DMS 273 treated with DMSO at 0.1 percent for 48 hours (cell line): ENCODE measurements around the gene TMEM132D.

Experiments
- DNase-seq: peaks from one replicate; lab custom pipeline; 2025; lab: John Stamatoyannopoulos, UW

The TMEM132D gene

GRCh38 chr12:129825316-129825715 is 78.5 kb downstream of the TMEM132D start:
- DNase-seq = no peak

GRCh38 chr12:129821964-129822363 is 81.9 kb downstream of the TMEM132D start:
- no peak for DNase-seq

GRCh38 chr12:129819391-129819790 is 84.4 kb downstream of the TMEM132D start:
- no peak for DNase-seq

GRCh38 chr12:129815846-129816245 is 88.0 kb downstream of the TMEM132D start:
- DNase-seq = no peak

GRCh38 chr12:129811963-129812362 is 91.9 kb downstream of the TMEM132D start:
- no peak for DNase-seq

GRCh38 chr12:129807136-129807535 is 96.7 kb downstream of the TMEM132D start:
- DNase-seq = no peak

- DNase-seq = no peak
Observed at GRCh38 chr12:129791396-129791795, 112.4 kb downstream of the TMEM132D start.

GRCh38 chr12:129790930-129791329 is 112.9 kb downstream of the TMEM132D start:
- DNase-seq = no peak

GRCh38 chr12:129790331-129790730 is 113.5 kb downstream of the TMEM132D start:
- no peak for DNase-seq

GRCh38 chr12:129789921-129790320 is 113.9 kb downstream of the TMEM132D start:
- DNase-seq = no peak

- no peak for DNase-seq
Observed at GRCh38 chr12:129788506-129789084, 115.2 kb downstream of the TMEM132D start.

GRCh38 chr12:129779989-129780388 is 123.8 kb downstream of the TMEM132D start:
- no peak for DNase-seq

GRCh38 chr12:129779033-129779432 is 124.8 kb downstream of the TMEM132D start:
- DNase-seq = no peak

GRCh38 chr12:129776977-129777667 is 126.7 kb downstream of the TMEM132D start:
- DNase-seq = no peak

GRCh38 chr12:129772501-129773493 is 131.0 kb downstream of the TMEM132D start:
- DNase-seq = no peak

GRCh38 chr12:129771238-129771637 is 132.6 kb downstream of the TMEM132D start:
- DNase-seq = no peak

- no peak for DNase-seq
Observed at GRCh38 chr12:129765719-129766118, 138.1 kb downstream of the TMEM132D start.

- no peak for DNase-seq
Observed at GRCh38 chr12:129762436-129762835, 141.4 kb downstream of the TMEM132D start.

GRCh38 chr12:129753586-129753985 is 150.2 kb downstream of the TMEM132D start:
- no peak for DNase-seq

- no peak for DNase-seq
Observed at GRCh38 chr12:129750421-129750820, 153.4 kb downstream of the TMEM132D start.

- no peak for DNase-seq
Observed at GRCh38 chr12:129746318-129746717, 157.5 kb downstream of the TMEM132D start.

- no peak for DNase-seq
Observed at GRCh38 chr12:129729170-129729569, 174.7 kb downstream of the TMEM132D start.

- DNase-seq = no peak
Observed at GRCh38 chr12:129727100-129727499, 176.7 kb downstream of the TMEM132D start.
